Parathyroid adenoma (tissue), 2 donors: ENCODE data around the gene CADM1.

Experiments
- H2AFZ ChIP-seq: fragments of 300-600 bp; sonication (generic); one replicate; pipeline ENCODE4 v1.7.0; 2017; ENCODE audit warnings: antibody characterized with exemption, mild to moderate bottlenecking
- H3K27ac ChIP-seq: fragments of 300-600 bp; sonication (generic); one replicate; pipeline ENCODE4 v1.7.0; 2017
- H3K27me3 ChIP-seq: fragments of 300-600 bp; sonication (generic); one replicate; pipeline ENCODE4 v1.7.0; 2017; ENCODE audit warnings: low read length; ENCODE audit not compliant: control insufficient read depth, insufficient read depth
- H3K36me3 ChIP-seq: fragments of 300-600 bp; sonication (generic); one replicate; pipeline ENCODE4 v1.7.0; 2017; ENCODE audit warnings: low read length; ENCODE audit not compliant: control insufficient read depth, insufficient read depth
- H3K4me1 ChIP-seq: fragments of 300-600 bp; sonication (generic); one replicate; pipeline ENCODE4 v1.7.0; 2017; ENCODE audit warnings: control low read depth
- H3K4me2 ChIP-seq: fragments of 300-600 bp; sonication (generic); one replicate; pipeline ENCODE4 v1.7.0; 2017; ENCODE audit warnings: low read length
- H3K4me3 ChIP-seq: fragments of 300-600 bp; sonication (generic); one replicate; pipeline ENCODE4 v1.7.0; 2017; ENCODE audit warnings: low read depth, low read length
- H3K79me2 ChIP-seq: fragments of 300-600 bp; sonication (generic); one replicate; pipeline ENCODE4 v1.7.0; 2017; ENCODE audit warnings: control low read depth
- H3K9ac ChIP-seq: fragments of 300-600 bp; sonication (generic); one replicate; pipeline ENCODE4 v1.7.0; 2017; ENCODE audit warnings: mild to moderate bottlenecking
- H3K9me3 ChIP-seq: fragments of 300-600 bp; sonication (generic); one replicate; pipeline ENCODE4 v1.7.0; 2017; ENCODE audit warnings: low read length; ENCODE audit not compliant: control insufficient read depth
- CTCF ChIP-seq: fragments of 300-600 bp; sonication (generic); IDR thresholded peaks from one replicate; pipeline ENCODE4 v1.7.0; 2017; ENCODE audit warnings: antibody characterized with exemption, mild to moderate bottlenecking
- donor health status: primary hyperparathyroidism.

The CADM1 gene

DNA sequence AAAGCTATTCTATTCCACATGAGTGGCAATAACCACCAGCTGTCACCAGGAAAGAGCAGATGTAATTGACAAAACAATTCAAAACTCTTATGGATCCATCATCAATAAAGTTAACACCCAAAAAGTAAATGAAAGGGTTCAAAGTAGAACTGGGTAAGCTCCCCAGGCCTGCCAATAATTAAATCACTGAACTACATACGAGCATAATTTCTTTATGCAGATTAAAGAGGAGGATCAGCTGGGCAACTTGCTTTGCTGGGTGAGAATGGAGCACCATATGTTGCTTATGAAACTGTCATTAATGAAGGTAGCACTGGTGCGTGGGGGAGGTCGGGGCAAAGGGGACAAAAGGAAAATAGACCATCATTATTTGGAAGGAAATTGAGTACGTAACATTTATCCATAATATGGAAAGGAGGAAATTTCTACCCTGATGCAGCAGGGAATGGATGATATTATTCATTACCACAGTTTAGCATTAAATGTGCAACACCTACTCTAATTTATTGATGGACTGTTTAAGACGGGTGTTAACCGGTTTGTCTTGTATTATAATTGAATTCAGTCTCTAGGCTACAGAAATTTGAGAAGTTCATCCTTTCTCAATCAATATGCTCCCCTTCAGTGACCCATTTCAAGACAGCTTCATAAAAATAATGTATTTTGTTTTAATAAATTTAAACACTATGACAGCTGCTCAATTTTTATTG lies 315.9 kb downstream of the CADM1 start:
- Histone ChIP-seq H3K9ac (no peak overlapping the region), H3K4me1 (no peaks in the 10 kb centered on the region), H3K9me3 (no peaks in the 10 kb centered on the region), H3K27ac (no peak overlapping the region), H3K79me2 (no peaks in the 10 kb centered on the region), H2AFZ (no peak overlapping the region), H3K36me3 (no peaks in the 10 kb centered on the region), H3K4me3 (no peak overlapping the region), H3K4me2 (no peak overlapping the region), H3K27me3 (no peaks in the 10 kb centered on the region)
- no peak for TF ChIP-seq CTCF

DNA sequence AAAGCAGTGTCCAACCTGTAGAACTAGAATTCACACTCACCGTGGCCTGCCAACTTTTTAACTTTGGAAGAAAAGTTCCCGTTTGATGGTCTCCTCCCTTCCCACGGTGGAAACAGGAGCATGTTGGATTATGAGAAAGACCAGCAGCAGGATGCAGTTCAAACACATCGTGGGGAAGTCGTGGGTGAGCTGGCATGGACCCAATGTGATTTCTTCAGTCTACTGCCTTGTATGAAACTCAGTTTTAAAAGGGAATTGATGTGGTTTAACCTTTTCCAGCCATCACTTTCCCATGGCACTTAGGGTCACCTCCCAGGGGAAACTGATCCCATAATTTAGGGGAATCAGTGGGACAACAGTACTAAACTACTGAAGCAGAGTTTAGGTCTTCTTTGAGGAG lies 318.3 kb downstream of the CADM1 start:
- no peaks in the 10 kb centered on the region for H3K79me2 ChIP-seq
- H3K4me2 ChIP-seq: no peak overlapping the region
- H3K27ac ChIP-seq: no peak overlapping the region
- peaks cover 3% of the 10 kb centered on the region for H3K4me1 ChIP-seq
- H3K9me3 ChIP-seq: no peaks in the 10 kb centered on the region
- H2AFZ ChIP-seq: no peak overlapping the region
- H3K36me3 ChIP-seq: no peaks in the 10 kb centered on the region
- H3K9ac ChIP-seq: no peak overlapping the region
- H3K4me3 ChIP-seq: no peak overlapping the region
- no peak for TF ChIP-seq CTCF
- no peaks in the 10 kb centered on the region for H3K27me3 ChIP-seq

DNA sequence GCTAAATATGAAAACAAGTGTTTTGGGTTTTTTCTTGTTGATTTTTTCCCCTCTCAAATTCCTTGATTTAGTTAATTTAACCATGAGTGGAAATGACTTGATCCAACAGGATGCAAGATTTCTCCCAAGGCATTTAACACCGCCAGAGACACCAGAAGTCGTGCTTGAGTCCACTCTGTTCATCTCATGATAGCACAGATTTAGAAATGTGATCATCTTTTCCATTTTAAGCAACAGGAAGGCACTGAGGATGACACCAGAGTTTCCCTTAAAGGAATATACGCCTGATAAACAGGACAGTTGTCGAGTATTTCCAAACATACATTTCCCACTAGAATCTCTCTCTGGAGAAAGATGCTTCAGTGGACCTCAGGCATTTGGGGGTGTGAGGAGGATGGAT lies 318.7 kb downstream of the CADM1 start:
- Histone ChIP-seq H3K4me3 (no peak overlapping the region), H3K9me3 (no peaks in the 10 kb centered on the region), H3K4me1 (peaks cover 3% of the 10 kb centered on the region), H3K27ac (no peak overlapping the region), H3K27me3 (no peaks in the 10 kb centered on the region), H3K4me2 (no peak overlapping the region), H3K9ac (no peak overlapping the region), H3K36me3 (no peaks in the 10 kb centered on the region), H2AFZ (no peak overlapping the region), H3K79me2 (no peaks in the 10 kb centered on the region)
- TF ChIP-seq CTCF: no peak

DNA sequence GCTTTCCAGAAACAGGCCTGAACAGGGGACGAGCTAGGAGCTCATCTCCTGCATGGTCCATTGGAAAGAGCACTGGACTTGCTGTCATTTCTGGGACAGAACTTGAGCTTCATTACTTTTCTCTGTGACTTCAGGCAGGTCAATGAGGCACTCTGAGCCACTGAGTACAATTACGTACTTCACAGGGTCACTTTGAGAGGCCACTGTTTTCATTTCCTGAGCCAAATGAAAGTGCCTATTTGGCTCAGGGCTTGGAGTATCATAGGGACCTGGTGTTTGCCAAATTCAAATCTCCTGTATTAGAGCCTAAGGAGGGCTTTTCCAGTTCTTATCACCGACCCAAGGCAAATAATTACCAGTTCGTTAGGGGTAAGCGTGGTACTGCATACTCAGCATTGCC lies 319.3 kb downstream of the CADM1 start:
- Histone ChIP-seq H3K27me3 (no peaks in the 10 kb centered on the region), H3K27ac (no peak overlapping the region), H3K79me2 (no peaks in the 10 kb centered on the region), H3K9me3 (no peaks in the 10 kb centered on the region), H3K4me2 (no peak overlapping the region), H2AFZ (no peak overlapping the region), H3K36me3 (no peaks in the 10 kb centered on the region), H3K9ac (no peak overlapping the region), H3K4me3 (no peak overlapping the region), H3K4me1 (peaks cover 3% of the 10 kb centered on the region)
- TF ChIP-seq CTCF: no peak

- H3K27me3 ChIP-seq: no peaks in the 10 kb centered on the region
- H2AFZ ChIP-seq: no peak overlapping the region
- peaks cover 3% of the 10 kb centered on the region for H3K4me1 ChIP-seq
- H3K4me3 ChIP-seq: no peak overlapping the region
- no peak overlapping the region for H3K27ac ChIP-seq
- no peaks in the 10 kb centered on the region for H3K79me2 ChIP-seq
- no peaks in the 10 kb centered on the region for H3K9me3 ChIP-seq
- H3K4me2 ChIP-seq: no peak overlapping the region
- no peak for TF ChIP-seq CTCF
- no peak overlapping the region for H3K9ac ChIP-seq
- H3K36me3 ChIP-seq: no peaks in the 10 kb centered on the region
These were observed 320.4 kb downstream of the CADM1 start for GRCh38 chr11:115183830-115184229.
